Stomach (tissue), 9 donors: ENCODE results near the gene POC1A. TPM values are rescaled to one million over a fixed set of nuclear protein-coding genes. Genes with fewer than 3 reads are reported as not detected.

ENCODE experiments used
- DNase-seq, 2 donors: peaks; one replicate each; pipeline versions ENCODE4 v3.0.0 to v3.0.0-alpha.2; 2013 to 2019
- H3K27ac ChIP-seq, 5 donors: fragments of 200-600 bp in 4 of 5; sonication (generic) in 4 of 5; one replicate each; pipeline ENCODE4 v1.5.1; 2013 to 2019; ENCODE audit warnings: mild to moderate bottlenecking in 1 of 5, moderate library complexity in 1 of 5
- H3K27me3 ChIP-seq, 3 donors: fragments of 200-600 bp; sonication (generic); one replicate each; pipeline ENCODE4 v1.5.1; 2017 to 2019; ENCODE audit warnings: mixed run types in 1 of 3
- H3K36me3 ChIP-seq, 4 donors: fragments of 200-600 bp; sonication (generic); 1 replicate in 3 of 4; 2 replicates in 1 of 4; pipeline ENCODE4 v1.5.1; 2016 to 2019
- H3K4me1 ChIP-seq, 4 donors: fragments of 200-600 bp; sonication (generic); one replicate each; pipeline ENCODE4 v1.5.1; 2016 to 2019
- H3K4me3 ChIP-seq, 4 donors: fragments of 200-600 bp; sonication (generic) in 3 of 4; one replicate each; pipeline ENCODE4 v1.5.1; 2016 to 2019; ENCODE audit warnings: mild to moderate bottlenecking in 1 of 4
- H3K9me3 ChIP-seq, 4 donors: fragments of 200-600 bp; sonication (generic); one replicate each; pipeline ENCODE4 v1.5.1; 2016 to 2019
- CTCF ChIP-seq, 7 experiments: fragments of 450-650 bp in 4 of 7; fragments of 200-600 bp in 3 of 7; sonication (generic) in 3 of 7; IDR thresholded peaks; one replicate each; pipeline ENCODE4 v1.5.1; 2016 to 2019; ENCODE audit warnings: antibody characterized with exemption in 7 of 7, control low read depth in 2 of 7, mild to moderate bottlenecking in 1 of 7
- EP300 ChIP-seq: sonication (generic); formaldehyde crosslinking; IDR thresholded peaks from one replicate; pipeline ENCODE4 v1.6.1; 2017; ENCODE audit warnings: antibody characterized with exemption
- POLR2A ChIP-seq, 4 donors: fragments of 450-650 bp; IDR thresholded peaks; one replicate each; pipeline ENCODE4 v1.6.1; 2016; ENCODE audit warnings: antibody characterized with exemption in 4 of 4, control low read depth in 2 of 4, mild to moderate bottlenecking in 1 of 4, moderate library complexity in 1 of 4
- POLR2AphosphoS5 ChIP-seq, 3 donors: sonication (generic); formaldehyde crosslinking; IDR thresholded peaks; one replicate each; pipeline ENCODE4 v1.6.1; 2016; ENCODE audit warnings: antibody characterized with exemption in 3 of 3
- WGBS, 5 donors: extraction: QIAGEN DNeasy Blood & Tissue Kit in 3 of 5; methylation state at CpG; one replicate each; pipeline versions ENCODE4 v1.1.5 to v1.1.7; 2013 to 2018; 5-methylcytosine and 5-hydroxymethylcytosine counted together
- intact Hi-C: fragments of 100-400 bp; cut with DNase I; formaldehyde crosslinking; loops from one replicate; pipeline ENCODE4 v1.15.1; 2023; ENCODE audit warnings: low total_unique reads
- polyA plus RNA-seq, 3 donors: library from polyadenylated mRNA; stranded (reverse); fragments of 200-250 nt; gene quantifications; one replicate each; pipeline ENCODE4 v1.2.3, GENCODE V29; 2013
- total RNA-seq, 5 donors: library from RNA; depleted of rRNA; stranded (reverse); fragments of >200 nt; gene quantifications; one replicate each; pipeline versions ENCODE4 v1.1.0 to v1.2.3, GENCODE V29; 2014 to 2016
- donor health status: healthy with polysubstance abuse.
- donor health status: Bipolar disorder and iron deficiency.
- donor health status: healthy.

Gene POC1A
- total and polyA plus RNA-seq, 8 donors, result 1.8 to 23.2 (median 3.5) TPM; not detected in 1

DNA sequence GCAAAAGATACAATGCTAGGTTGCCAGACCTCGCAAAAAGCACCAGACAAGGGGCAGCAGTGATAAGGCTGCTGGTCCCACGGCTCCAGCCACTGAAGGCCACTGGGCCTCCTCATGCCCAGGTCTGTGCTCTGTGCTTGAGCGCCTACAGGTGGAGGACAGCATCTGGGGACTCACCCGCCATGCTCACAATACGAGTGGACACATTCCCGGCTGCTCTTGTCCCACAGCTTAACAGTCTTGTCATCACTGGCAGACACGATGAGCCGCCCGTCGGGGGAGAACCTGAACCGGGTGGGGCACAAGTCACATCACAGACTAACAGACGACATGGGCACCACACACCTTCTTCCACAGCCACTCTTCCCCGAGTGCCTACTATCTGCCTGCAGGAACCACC, 7.4 kb downstream of the POC1A start:
- TF ChIP-seq POLR2A (IDR thresholded peaks at IDR 0.05) (no peak), CTCF (IDR thresholded peaks at IDR 0.05) (no peak), EP300 (no peak), POLR2AphosphoS5 (IDR thresholded peaks at IDR 0.05) (no peak)
- Histone ChIP-seq H3K27me3 (no peaks in the 10 kb centered on the region), H3K9me3 (no peaks in the 10 kb centered on the region), H3K27ac (no peak overlapping the region), H3K36me3 (peaks cover 0 to 50% (median 2%) of the 10 kb centered on the region in 4 donors), H3K4me3 (no peak overlapping the region), H3K4me1 (peaks cover 0 to 5% (median 2%) of the 10 kb centered on the region in 4 donors)
- 90 to 97% (median 94%) methylated on average over 13 of the region's 13 CpGs for WGBS, 5 donors
- intact Hi-C loops, result loop anchor here (10.0 kb wide), 1 partner anchor 202 kb away; the partner anchor contains the start of genes PARP3 and RRP9
- DNase-seq, result no peak

DNA sequence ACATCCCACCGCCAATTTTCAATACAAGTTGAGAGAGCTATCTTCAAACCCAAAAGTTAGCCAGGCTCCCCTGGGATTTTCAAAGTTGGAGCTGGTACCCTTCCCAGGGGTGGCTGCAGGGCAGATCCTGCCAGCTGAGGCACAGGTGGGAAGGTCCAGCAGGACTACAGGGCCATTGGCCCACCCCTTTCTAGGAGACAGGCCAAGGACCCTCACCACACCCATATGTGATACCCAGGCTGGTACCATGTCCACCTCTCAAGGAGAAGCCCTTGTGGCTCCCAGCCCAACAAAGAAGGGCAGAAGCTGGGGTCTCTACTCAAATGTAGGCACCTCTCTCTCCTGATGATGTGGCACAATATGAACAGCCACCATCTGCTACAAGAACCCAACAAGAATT, 8.0 kb downstream of the POC1A start:
- H3K27me3 ChIP-seq, result no peaks in the 10 kb centered on the region
- H3K4me3 ChIP-seq, result no peak overlapping the region
- DNase-seq, result no peak
- intact Hi-C loops, result loop anchor here (10.0 kb wide), 1 partner anchor 201 kb away; the partner anchor contains the start of genes PARP3 and RRP9
- no peaks in the 10 kb centered on the region for H3K9me3 ChIP-seq
- TF ChIP-seq POLR2AphosphoS5 (IDR thresholded peaks at IDR 0.05), result no peak
- TF ChIP-seq EP300, result no peak
- TF ChIP-seq CTCF (IDR thresholded peaks at IDR 0.05), result no peak
- TF ChIP-seq POLR2A (IDR thresholded peaks at IDR 0.05), result no peak
- peaks cover 0 to 5% (median 2%) of the 10 kb centered on the region in 4 donors for H3K4me1 ChIP-seq
- WGBS, 5 donors, result 86 to 100% (median 95%) methylated on average over 1 of the region's 1 CpG
- peaks cover 0 to 57% (median 2%) of the 10 kb centered on the region in 4 donors for H3K36me3 ChIP-seq
- H3K27ac ChIP-seq, result no peak overlapping the region

DNA sequence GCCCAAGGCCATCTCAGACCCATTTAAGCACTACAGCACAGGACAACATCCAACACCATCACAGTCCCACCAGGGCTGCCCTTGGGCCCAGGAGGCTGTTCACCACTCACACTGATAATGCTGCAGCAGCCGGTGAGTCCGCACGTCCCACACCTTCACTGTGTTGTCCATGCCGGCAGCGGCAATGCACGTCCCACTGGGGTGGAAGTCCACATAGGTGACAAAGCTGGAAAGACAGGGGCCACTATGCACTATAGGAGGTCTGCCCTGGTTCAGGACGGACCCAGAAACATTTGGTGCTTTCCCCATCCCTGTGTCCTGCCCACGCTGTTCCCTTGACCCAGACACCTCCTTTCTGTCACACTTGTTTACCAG, 8.5 kb downstream of the POC1A start:
- WGBS, 5 donors, result 94 to 99% (median 97%) methylated on average over 5 to 8 of the region's 8 CpGs
- no peak for DNase-seq
- H3K27ac ChIP-seq, result no peak overlapping the region
- H3K27me3 ChIP-seq, result no peaks in the 10 kb centered on the region
- H3K36me3 ChIP-seq, result peaks cover 0 to 60% (median 2%) of the 10 kb centered on the region in 4 donors
- intact Hi-C loops, result loop anchor here (10.0 kb wide), 1 partner anchor 201 kb away; the partner anchor contains the start of genes PARP3 and RRP9
- peaks cover 0 to 5% (median 2%) of the 10 kb centered on the region in 4 donors for H3K4me1 ChIP-seq
- TF ChIP-seq POLR2A (IDR thresholded peaks at IDR 0.05), result no peak
- TF ChIP-seq EP300, result no peak
- no peak overlapping the region for H3K4me3 ChIP-seq
- H3K9me3 ChIP-seq, result no peaks in the 10 kb centered on the region

DNA sequence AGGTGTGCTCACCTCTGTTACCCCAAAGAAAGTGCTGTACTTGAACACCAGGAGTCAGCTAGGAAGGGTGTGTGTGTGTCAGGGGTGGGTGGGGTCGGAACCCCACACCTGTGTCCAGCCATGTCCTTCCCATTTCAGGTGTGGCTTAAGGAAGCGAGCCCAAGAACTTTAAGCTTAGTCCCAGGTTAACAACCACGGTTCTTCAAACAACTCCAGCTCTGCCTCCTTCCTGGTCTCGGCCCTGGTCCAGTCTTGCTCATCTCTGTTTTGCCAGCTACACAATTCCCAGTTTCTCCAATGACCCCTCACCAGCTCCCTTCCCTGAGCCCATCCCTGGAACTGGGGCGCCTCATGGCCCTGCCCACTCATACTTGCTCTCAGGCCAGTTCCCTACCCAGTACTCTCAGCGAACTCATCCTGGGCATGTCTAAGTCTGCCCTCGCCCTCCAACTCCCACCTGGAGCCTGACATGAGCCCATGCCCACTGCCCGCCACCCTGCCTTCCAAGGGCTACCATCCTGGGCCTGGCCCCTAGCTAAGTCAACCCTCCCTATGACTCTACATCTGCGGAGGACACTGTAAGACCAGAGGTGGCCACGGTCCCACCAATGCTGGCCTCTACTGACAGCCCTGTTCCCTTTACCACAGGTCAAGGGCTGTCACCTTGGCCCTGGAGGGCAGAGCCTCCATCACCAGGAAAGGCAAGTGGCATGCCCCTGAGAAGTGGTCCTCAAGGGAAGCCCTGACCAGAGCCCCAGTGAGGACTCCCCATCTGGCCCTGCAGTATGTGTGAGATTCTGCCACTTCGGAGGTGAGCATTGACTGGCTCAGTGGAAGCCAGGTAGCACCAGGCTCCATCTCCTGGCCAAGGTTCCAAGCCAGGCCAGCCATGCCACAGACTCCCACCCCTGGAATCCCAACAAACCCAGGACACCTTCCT, 9.2 kb downstream of the POC1A start:
- no peak for DNase-seq
- Histone ChIP-seq H3K9me3 (no peaks in the 10 kb centered on the region), H3K4me1 (peaks cover 0 to 5% (median 2%) of the 10 kb centered on the region in 4 donors), H3K36me3 (peaks cover 0 to 59% (median 2%) of the 10 kb centered on the region in 4 donors), H3K27ac (no peak overlapping the region), H3K4me3 (no peak overlapping the region), H3K27me3 (no peaks in the 10 kb centered on the region)
- intact Hi-C loops, result loop anchor here (5.0 to 10.0 kb wide), 2 partner anchors 143 to 200 kb away; partner anchors contain the start of genes PARP3 and RRP9
- 90 to 94% (median 92%) methylated on average over 11 of the region's 11 CpGs for WGBS, 5 donors
- no peak for TF ChIP-seq EP300
- no peak for TF ChIP-seq CTCF (IDR thresholded peaks at IDR 0.05)
- TF ChIP-seq POLR2AphosphoS5 (IDR thresholded peaks at IDR 0.05), result no peak
- TF ChIP-seq POLR2A (IDR thresholded peaks at IDR 0.05), result no peak
